ENCODE measurements around the gene TMEM92. TPM values are rescaled to one million over a fixed set of nuclear protein-coding genes. Genes with fewer than 3 reads are reported as not detected.

TMEM92 gene
- total RNA-seq, 2 donors from 2014 or later, result 0.28 to 1.4 TPM

DNA sequence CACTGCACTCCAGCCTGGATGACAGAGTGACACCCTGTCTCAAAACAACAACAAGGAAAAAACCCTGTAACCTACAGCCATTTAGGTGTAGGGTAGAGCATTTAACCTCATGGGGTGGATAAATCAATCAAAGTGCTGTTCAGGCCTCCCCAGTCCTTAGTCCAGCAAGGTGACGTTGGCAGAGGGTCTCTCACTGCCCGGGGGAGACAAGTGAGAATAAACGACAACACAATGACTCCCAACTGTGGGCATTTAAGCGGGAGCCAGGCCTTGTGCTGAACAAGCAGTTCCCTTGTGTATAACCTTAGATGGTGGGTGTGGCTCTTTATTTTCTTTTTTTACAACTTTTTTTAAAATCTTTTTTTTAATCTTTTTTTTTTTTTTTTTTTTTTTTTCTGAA is 29.3 kb downstream of the TMEM92 start:
- Histone ChIP-seq H3K27me3 (replicated peaks; ENCODE audit: insufficient read depth) (no peaks in the 10 kb centered on the region), H3K9me3 (no peaks in the 10 kb centered on the region), H3K27ac (no peak overlapping the region), H3K4me1 (ENCODE audit: control insufficient read depth in 1 of 2, low read depth in 2 of 2) (peaks cover 11 to 17% of the 10 kb centered on the region in 2 donors), H3K36me3 (no peaks in the 10 kb centered on the region), H3K4me3 (no peak overlapping the region)
- no peak for ATAC-seq (ENCODE audit: insufficient number of reproducible peaks, low FRiP score, low read depth)
- DNase-seq (ENCODE audit: low spot score), result no peak
- TF ChIP-seq, protein P1, sequence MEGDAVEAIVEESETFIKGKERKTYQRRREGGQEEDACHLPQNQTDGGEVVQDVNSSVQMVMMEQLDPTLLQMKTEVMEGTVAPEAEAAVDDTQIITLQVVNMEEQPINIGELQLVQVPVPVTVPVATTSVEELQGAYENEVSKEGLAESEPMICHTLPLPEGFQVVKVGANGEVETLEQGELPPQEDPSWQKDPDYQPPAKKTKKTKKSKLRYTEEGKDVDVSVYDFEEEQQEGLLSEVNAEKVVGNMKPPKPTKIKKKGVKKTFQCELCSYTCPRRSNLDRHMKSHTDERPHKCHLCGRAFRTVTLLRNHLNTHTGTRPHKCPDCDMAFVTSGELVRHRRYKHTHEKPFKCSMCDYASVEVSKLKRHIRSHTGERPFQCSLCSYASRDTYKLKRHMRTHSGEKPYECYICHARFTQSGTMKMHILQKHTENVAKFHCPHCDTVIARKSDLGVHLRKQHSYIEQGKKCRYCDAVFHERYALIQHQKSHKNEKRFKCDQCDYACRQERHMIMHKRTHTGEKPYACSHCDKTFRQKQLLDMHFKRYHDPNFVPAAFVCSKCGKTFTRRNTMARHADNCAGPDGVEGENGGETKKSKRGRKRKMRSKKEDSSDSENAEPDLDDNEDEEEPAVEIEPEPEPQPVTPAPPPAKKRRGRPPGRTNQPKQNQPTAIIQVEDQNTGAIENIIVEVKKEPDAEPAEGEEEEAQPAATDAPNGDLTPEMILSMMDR (IDR thresholded peaks at IDR 0.05), result no peak

DNA sequence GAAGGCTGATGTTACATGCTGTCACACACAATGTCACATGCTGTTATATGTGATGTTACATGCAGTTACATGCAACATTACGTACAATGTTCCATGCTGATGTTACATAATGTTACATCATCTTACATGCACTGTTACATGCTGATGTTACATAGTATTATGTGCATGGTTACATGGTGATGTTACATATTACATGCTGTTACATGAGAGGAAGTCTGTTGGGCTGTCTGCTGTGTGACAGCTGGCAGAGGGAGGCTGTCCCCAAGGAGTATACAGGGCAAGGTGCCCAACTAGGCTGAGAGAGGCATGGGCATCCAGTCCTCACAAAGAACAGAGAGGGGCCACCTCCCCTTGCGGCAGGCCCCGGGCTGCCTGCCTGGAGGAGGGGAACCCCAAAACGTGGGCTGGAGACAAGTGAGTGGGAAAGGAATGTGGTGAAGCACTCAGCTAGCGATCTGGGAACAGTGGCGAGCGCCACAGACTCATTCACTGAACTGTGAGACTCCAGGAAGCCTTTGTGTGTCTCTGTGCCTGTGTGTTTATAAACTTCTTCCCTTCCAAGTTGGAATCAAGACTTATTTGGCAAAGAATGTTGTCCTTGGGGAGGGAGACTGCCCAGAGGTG is 30.6 kb downstream of the TMEM92 start:
- Histone ChIP-seq H3K4me1 (ENCODE audit: control insufficient read depth in 1 of 2, low read depth in 2 of 2) (peaks cover 11 to 17% of the 10 kb centered on the region in 2 donors), H3K4me3 (peak overlapping the region; percentile 6), H3K9me3 (no peaks in the 10 kb centered on the region), H3K36me3 (no peaks in the 10 kb centered on the region), H3K27me3 (replicated peaks; ENCODE audit: insufficient read depth) (no peaks in the 10 kb centered on the region), H3K27ac (no peak overlapping the region)
- ATAC-seq (ENCODE audit: insufficient number of reproducible peaks, low FRiP score, low read depth), result no peak
- TF ChIP-seq, protein P1 (IDR thresholded peaks at IDR 0.05), result no peak
- DNase-seq (ENCODE audit: low spot score), result no peak

DNA sequence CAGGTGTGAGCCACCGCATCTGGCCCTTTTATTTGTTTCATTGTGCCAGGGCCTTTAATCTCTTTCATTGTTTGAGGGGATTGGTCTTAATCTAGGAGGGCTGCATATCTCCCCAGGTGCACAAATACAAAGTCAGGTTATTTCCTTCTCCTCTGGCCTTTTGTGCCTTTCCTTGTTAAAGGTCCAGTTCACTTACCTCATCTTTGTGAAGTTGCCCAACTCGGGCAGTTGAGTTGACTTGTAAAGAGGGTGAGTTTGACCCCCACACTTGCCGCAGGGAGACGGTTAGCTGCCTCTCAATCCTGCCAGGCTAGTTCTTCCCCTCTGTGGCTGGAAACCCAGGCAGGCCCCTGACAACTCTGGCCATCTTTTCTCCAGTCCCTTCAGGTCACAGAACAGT is 33.4 kb downstream of the TMEM92 start:
- ATAC-seq (ENCODE audit: insufficient number of reproducible peaks, low FRiP score, low read depth) (no peak), DNase-seq (ENCODE audit: low spot score) (no peak)
- no peaks in the 10 kb centered on the region for H3K9me3 ChIP-seq
- no peaks in the 10 kb centered on the region for H3K36me3 ChIP-seq
- TF ChIP-seq, protein P1 (IDR thresholded peaks at IDR 0.05), result no peak
- H3K27me3 ChIP-seq (replicated peaks; ENCODE audit: insufficient read depth), result no peaks in the 10 kb centered on the region
- H3K4me3 ChIP-seq, result no peak overlapping the region
- H3K4me1 ChIP-seq (ENCODE audit: control insufficient read depth in 1 of 2, low read depth in 2 of 2), result peaks cover 11 to 17% of the 10 kb centered on the region in 2 donors
- no peak overlapping the region for H3K27ac ChIP-seq

DNA sequence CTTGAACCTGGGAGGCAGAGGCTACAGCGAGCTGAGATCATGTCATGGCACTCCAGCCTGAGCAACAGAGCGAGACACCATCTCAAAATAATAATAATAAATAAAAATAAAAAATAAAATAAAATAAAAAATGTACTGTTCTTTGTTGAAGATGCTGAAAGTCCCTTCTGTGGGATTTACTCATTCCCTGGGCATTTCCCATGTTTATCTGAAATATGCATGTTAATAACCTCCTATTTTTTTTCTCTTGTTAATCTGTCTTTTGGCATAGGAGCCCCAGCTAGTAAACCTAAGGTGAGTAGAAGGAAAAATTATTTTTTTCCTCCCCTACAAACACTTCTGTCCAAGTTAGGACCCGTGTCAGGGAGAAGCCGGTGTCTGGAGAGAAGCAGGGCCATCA is 34.4 kb downstream of the TMEM92 start:
- no peak overlapping the region for H3K4me3 ChIP-seq
- H3K27ac ChIP-seq, result no peak overlapping the region
- DNase-seq (ENCODE audit: low spot score) (no peak), ATAC-seq (ENCODE audit: insufficient number of reproducible peaks, low FRiP score, low read depth) (no peak)
- no peaks in the 10 kb centered on the region for H3K36me3 ChIP-seq
- TF ChIP-seq, protein P1 (IDR thresholded peaks at IDR 0.05), result no peak
- H3K9me3 ChIP-seq, result no peaks in the 10 kb centered on the region
- H3K27me3 ChIP-seq (replicated peaks; ENCODE audit: insufficient read depth), result no peaks in the 10 kb centered on the region
- peaks cover 11 to 17% of the 10 kb centered on the region in 2 donors for H3K4me1 ChIP-seq (ENCODE audit: control insufficient read depth in 1 of 2, low read depth in 2 of 2)

DNA sequence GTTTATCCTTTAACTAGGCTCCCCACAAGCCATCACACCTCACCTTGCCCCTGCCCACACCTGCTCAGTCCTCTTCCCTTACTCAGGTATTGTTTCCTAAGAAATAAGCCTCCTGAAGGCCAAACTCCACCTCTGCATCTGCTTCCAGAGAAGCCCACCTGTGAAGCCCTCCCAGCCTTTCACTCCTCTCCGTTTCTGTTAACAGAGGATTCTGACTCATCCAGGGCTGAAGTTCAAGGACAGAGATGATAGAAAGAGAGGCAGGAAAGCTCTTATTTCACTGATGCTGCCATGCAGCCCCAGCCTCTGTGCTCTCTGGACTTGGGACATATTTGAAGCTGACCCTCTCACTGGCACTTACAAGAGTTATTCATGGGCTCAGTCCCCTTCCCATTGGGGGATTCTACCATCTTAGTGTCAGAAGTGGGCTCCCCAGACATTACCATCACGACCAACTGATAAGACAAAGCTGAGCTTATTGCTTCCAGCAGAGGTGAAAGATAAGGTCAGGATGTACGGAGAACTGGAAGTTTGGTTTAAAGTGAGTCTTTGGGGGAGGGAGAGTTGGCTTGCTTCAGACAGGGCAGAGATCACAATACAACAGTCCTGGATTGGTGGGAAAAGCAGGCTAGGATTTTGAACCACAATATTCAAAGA is 36.3 kb downstream of the TMEM92 start:
- TF ChIP-seq, protein P1 (IDR thresholded peaks at IDR 0.05), result no peak

More for the DNA sequence above, 36.3 kb downstream of the TMEM92 start:
- H3K36me3 ChIP-seq, result no peaks in the 10 kb centered on the region
- H3K9me3 ChIP-seq, result no peaks in the 10 kb centered on the region
- ATAC-seq (ENCODE audit: insufficient number of reproducible peaks, low FRiP score, low read depth) (no peak), DNase-seq (ENCODE audit: low spot score) (no peak)
- H3K4me1 ChIP-seq (ENCODE audit: control insufficient read depth in 1 of 2, low read depth in 2 of 2), result peaks cover 0 to 3% of the 10 kb centered on the region in 2 donors
- no peaks in the 10 kb centered on the region for H3K27me3 ChIP-seq (replicated peaks; ENCODE audit: insufficient read depth)
- no peak overlapping the region for H3K27ac ChIP-seq
- no peak overlapping the region for H3K4me3 ChIP-seq

Data from thoracic aorta (tissue), 2 donors.